Sciatic nerve (tissue), 2 donors: Measurements from ENCODE around the gene BPIFB4. TPM values are rescaled to one million over a fixed set of nuclear protein-coding genes. Genes with fewer than 3 reads are reported as not detected.

Experiments used
- ATAC-seq: fragments of 200-7000 bp; cut with Tn5 transposase; one replicate; pipeline ENCODE4 v1.9.1; 2020; ENCODE audit warnings: mild to moderate bottlenecking, moderate library complexity
- DNase-seq: peaks from one replicate; pipeline ENCODE4 v3.0.0-alpha.2; 2020; ENCODE audit warnings: low spot score
- intact Hi-C: fragments of 100-400 bp; cut with DNase I; formaldehyde crosslinking; loops from one replicate; pipeline ENCODE4 v1.14.2; 2022
- total RNA-seq: library from RNA; stranded (reverse); fragmentation: NEBNext Ultra II Directional; extraction: Animal tissue kit (Norgen Biotek cat#: 25700); gene quantifications from one replicate; pipeline ENCODE4 v1.2.1, GENCODE V29; 2021
- donor health status: DM: no; HTN: no; CAD: no.
- donor health status: DM: no; HTN: no; CAD: no.

Gene BPIFB4
- total RNA-seq, 1 donor from 2014 or later: not detected

DNA sequence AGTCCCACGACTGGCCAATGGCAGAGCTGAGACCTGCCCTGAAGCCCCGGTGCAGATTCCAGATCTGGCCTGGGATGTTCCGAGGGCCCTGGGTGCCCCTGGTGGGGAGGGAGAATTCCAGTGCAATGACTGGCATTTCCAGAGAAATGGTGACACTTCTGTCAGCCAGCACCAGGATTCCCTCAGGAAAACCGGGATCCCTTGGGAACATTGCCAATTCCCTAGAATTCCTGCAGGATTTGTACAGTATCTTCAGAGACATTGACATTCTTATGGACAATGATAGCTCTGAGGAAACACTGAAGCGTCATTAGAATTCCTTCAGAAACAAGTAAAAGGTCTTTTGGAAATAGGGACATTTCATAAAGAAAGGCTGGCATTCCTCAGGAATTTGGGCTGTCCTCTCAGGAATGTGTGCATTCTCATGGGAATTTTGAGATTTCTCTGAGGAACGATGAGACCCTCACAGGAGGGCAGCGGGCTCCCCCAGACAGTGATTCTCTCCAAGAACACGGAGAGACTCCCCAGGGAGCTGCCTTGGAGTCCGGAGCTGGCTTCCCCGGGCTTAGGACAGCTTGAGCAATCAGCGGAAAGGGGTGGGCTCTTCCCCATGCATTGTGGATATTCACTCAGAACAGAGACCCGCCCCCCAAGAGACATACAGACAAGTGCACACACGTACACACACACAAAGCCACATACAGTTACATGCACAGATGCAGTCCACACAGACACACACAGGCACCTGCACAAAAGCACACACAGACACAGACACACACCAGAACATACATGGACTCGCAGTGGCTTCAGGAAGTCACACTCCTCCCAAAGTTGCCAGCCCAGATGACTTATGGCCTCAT lies 53.3 kb downstream of the BPIFB4 start:
- peak; percentile 32 for ATAC-seq
- no peak for DNase-seq
- intact Hi-C loops: no loop called here

DNA sequence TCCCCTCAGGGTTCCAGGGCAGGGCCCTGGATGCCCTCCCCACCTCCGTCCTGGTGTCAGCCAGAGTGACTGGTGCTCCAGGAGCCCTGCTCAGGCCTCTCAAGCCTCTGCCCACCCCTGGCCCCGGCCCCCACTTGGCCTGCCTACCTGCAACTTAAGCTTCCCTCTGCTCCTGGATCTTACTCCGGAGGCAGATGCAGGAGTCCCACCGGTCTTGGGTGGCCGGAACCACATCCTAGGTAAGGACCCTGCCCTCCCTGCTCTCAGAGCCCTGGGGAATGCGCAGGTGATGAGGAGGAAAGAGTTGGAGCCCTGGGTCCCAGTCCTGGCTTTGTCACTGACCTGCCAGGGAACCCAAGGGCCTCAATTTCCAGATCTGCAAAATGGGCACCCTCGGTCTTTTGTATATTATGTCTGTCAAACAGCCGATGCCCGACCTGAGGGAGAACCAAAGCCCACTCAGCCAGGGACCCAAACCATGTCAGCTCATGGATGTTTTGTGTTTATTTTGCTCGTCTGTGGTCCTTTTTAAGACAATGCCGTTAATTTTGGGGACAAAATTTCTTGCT lies 54.0 kb downstream of the BPIFB4 start:
- intact Hi-C loops: no loop called here
- no peak for ATAC-seq
- no peak for DNase-seq

DNA sequence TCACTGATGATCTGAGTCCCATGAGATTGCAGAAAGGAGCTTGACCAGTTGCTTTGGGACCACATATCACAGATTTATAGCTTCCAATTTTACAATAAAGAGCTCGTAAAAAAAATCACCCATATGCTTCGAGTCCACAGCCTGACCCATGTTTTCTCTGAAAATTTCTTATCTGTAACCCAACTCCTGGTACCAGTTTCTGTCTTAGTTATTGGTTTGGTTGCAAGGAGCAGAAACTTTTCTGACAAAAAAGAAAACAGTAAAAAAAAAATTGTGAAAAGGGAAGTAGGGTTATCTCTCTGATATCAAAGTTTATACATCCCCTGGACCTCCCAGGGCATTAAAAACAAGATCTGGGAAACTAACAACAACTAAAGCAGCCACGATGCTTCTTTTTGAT lies 57.8 kb downstream of the BPIFB4 start:
- DNase-seq: no peak
- no peak for ATAC-seq
- intact Hi-C loops: no loop called here

DNA sequence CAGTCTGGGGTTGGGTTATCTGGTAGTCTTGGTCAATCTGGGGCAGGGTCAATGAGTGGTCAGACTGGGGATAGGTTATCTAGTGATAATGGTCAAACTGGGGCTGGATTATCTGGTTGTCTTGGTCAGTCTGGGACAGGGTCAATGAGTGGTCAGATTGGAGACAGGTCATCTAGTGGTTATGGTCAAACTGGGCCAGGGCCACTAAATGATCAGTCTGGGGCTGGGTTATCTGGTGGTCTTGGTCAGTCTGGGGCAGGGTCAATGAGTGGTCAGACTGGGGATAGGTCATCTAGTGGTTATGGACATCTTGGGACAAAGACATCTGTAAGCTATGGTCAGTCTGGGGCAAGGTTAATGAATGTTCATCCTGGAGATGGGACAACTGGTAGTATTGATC lies 60.0 kb downstream of the BPIFB4 start:
- no peak for ATAC-seq
- no peak for DNase-seq
- intact Hi-C loops: no loop called here

DNA sequence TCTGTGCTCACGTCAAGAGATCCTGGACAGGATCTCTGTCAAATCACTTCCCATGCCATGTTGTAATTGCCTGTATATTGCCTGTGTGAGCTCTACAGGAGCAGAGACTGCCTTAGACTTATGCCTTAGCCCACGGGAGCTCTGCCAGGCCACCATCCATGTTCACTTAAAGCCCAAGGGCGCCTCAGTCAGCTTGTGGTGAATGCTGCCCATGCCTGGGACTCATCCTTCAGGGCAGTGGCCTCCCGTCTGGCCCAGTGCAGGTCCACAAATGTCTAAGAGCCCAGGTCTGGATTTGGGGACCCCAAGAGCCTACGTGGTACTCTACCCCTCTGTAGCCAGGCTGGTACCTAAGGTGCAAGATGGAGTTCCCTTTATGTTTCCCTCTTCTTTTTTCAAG lies 66.1 kb downstream of the BPIFB4 start:
- intact Hi-C loops: loop anchor here (10.0 kb wide), 1 partner anchor 1099 kb away; the partner anchor contains the start of gene ASIP
- ATAC-seq (no peak), DNase-seq (no peak)

DNA sequence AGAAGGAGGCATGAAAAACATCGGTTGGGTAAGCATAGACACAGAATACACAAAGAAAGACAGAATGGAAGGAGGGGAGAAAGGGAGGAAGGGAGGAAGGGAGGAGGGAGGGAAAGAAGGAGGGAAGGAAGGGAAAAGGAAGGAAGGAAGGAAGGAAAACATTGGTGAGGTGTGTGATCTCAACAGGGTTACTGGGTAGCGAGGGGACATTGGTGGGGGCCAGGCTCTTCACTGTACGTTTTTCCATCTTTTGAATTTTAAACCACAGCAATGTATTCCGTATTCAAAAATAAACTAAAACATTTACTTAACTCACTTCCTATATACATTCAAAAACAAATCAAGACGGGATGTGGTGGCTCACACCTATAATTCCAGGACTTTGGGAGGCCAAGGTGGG lies 67.9 kb downstream of the BPIFB4 start:
- ATAC-seq: no peak
- intact Hi-C loops: loop anchor here (10.0 kb wide), 1 partner anchor 1098 kb away; the partner anchor contains the start of gene ASIP
- DNase-seq: no peak

DNA sequence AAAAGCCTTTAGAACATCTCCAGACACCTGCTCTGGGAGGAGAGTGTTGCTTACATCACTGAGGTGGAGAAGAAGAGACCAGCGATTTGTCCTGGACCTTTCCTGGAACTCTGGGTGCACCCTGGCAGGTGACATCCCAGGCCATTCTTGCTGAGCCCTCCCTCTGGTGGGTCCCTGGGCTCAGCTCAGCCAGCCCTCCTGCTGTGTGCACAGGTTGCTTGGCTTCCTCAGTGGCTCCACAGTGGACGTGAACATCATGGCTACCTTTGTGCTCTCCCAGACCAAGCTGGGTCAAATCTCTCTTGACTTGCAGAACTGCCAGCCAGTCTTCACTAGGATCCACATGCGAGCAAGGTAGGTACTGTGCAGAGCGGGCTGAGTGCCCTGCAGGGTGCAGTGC lies 68.6 kb downstream of the BPIFB4 start:
- DNase-seq: no peak
- no peak for ATAC-seq
- intact Hi-C loops: loop anchor here (10.0 kb wide), 1 partner anchor 1097 kb away; the partner anchor contains the start of gene ASIP

DNA sequence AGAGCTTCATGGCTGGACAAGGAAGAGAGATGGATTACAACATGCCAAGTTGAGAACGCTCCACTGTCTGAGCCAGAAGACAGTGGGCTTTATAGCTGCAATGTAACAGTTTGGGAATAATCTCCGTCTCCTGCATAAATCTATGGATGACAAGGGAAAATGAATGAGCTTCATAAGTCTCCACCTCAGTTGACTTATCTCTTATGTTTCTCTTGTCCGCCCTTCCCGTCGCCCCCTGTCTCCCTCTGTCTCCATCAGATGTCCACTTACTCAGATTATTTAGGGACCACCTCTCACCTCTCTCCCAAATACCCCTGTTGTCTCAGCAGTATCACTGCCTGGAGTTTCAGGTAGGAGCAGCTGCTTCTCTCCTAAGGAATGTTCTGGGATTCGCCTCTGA lies 74.8 kb downstream of the BPIFB4 start:
- no peak for ATAC-seq
- no peak for DNase-seq
- intact Hi-C loops: no loop called here

DNA sequence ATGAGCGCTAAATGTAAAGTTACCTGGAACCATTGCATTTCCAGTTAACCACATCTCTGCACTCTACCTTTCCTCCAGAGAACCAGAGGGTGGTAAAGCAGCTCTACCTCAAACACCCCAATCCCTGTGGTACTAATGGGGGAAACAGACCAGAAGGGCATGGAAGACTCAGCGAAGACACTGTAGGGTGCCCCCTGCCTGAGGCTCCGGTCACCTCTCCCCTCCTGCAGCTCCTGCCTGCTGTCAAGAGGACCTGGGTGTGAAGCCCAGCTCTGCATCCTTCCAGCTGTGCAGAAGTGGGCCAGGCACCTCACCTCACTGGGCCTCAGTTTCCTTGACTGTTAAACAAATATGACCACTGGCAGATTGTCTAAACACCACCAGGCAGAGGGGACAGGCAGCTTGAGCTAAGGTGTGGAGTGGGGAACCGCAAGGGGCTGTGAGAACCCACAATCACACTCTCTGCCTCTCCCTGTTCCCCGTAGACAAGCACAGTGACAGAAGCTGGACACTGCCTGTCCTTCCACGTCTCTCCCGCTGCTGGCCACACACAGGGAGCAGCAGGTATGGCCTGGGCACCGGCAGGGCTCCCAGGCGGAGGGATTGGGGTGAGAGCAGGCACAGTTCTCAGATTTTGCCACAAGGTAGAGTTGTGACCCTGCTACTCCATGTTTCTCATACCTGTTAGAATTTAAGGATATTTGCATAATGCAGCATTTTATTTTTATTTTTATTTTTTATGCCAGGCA lies 79.4 kb downstream of the BPIFB4 start:
- no peak for ATAC-seq
- intact Hi-C loops: no loop called here
- DNase-seq: no peak

DNA sequence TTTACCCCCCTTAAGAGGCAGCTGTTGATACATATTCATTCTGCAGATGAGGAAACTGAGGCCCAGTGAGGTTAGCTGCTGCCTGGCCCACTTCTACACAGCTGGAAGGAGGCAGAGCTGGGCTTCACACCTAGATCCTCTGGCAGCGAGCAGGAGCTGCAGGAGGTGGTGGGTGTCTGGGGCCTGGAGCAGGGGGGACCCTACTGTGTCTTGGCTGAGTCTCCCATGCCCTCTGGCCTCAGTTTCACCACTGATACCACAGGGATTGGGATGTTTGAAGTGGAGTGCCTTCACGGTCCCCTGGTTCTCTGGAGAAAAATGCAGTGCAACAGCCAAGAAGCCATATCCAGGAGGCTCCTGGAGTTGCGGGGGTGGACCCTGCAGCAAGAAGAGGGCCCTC lies 80.3 kb downstream of the BPIFB4 start:
- intact Hi-C loops: no loop called here
- no peak for ATAC-seq

DNA sequence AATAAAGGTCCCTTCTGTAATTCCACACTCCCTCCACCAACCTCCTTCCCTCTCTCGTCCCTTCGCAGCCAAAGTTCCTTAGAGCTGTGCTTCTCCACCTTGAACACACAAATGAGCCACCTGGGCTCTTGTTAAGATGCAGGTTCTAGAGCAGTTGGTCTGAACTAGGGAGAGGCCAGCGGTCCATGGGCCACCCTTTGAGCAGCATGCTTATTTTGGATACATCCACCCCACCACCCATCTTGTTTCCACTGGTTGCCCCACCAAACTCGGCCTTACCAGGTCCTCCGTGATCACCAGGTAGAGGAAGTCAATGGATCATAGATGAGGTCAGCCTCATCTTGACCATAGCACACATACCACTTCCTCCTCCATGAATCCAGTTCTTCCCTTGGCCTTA lies 81.2 kb downstream of the BPIFB4 start:
- intact Hi-C loops: no loop called here
- DNase-seq: no peak
- ATAC-seq: no peak

More for the DNA sequence above, 80.3 kb downstream of the BPIFB4 start:
- DNase-seq: no peak

Other genes with a start within 250 kb of the BPIFB4 start
- 1.1 TPM for gene EFCAB8, start 220.7 kb upstream of the BPIFB4 start, total RNA-seq
- gene SUN5, start 75.2 kb upstream of the BPIFB4 start, total RNA-seq: not detected
- not detected for gene BPIFB2, start 71.9 kb upstream of the BPIFB4 start, total RNA-seq
- not detected for gene BPIFB6, start 48.0 kb upstream of the BPIFB4 start, total RNA-seq
- gene BPIFB3, start 25.7 kb upstream of the BPIFB4 start, total RNA-seq: not detected
- not detected for gene BPIFA2, start 88.5 kb downstream of the BPIFB4 start, total RNA-seq
- gene BPIFA3, start 137.7 kb downstream of the BPIFB4 start, total RNA-seq: not detected
- gene BPIFA1, start 156.4 kb downstream of the BPIFB4 start, total RNA-seq: not detected
- 2.1 TPM for gene BPIFB1, start 203.6 kb downstream of the BPIFB4 start, total RNA-seq